Measurements from ENCODE around the gene SURF6.
"Not testable (repeated sequence)": the region's sequence is repeated elsewhere in the genome, so short reads cannot be mapped to it uniquely, and the experiment has no call there.

The SURF6 gene

GRCh38 chr9:133327834-133328484, 8.0 kb downstream of the SURF6 start:
- DNase-seq (ENCODE audit: low read depth), result no peak

GRCh38 chr9:133327021-133327420, 9.0 kb downstream of the SURF6 start:
- not testable (repeated sequence) for DNase-seq (ENCODE audit: low read depth)

- DNase-seq (ENCODE audit: low read depth), result no peak
Observed at GRCh38 chr9:133323991-133324703, 11.8 kb downstream of the SURF6 start.

GRCh38 chr9:133323211-133323610, 12.8 kb downstream of the SURF6 start:
- no peak for DNase-seq (ENCODE audit: low read depth)

GRCh38 chr9:133322701-133323100, 13.3 kb downstream of the SURF6 start:
- DNase-seq (ENCODE audit: low read depth), result no peak

GRCh38 chr9:133321411-133321935, 14.5 kb downstream of the SURF6 start:
- DNase-seq (ENCODE audit: low read depth), result no peak

GRCh38 chr9:133320421-133320881, 15.5 kb downstream of the SURF6 start:
- no peak for DNase-seq (ENCODE audit: low read depth)

- not testable (repeated sequence) for DNase-seq (ENCODE audit: low read depth)
Observed at GRCh38 chr9:133317551-133317950, 18.4 kb downstream of the SURF6 start.

GRCh38 chr9:133315997-133316396, 20.0 kb downstream of the SURF6 start:
- DNase-seq (ENCODE audit: low read depth), result no peak

GRCh38 chr9:133309608-133310007, 26.4 kb downstream of the SURF6 start:
- DNase-seq (ENCODE audit: low read depth), result no peak

GRCh38 chr9:133307301-133307700, 28.7 kb downstream of the SURF6 start:
- no peak for DNase-seq (ENCODE audit: low read depth)

- no peak for DNase-seq (ENCODE audit: low read depth)
Observed at GRCh38 chr9:133306242-133307204, 29.5 kb downstream of the SURF6 start.

GRCh38 chr9:133305731-133306130, 30.3 kb downstream of the SURF6 start:
- no peak for DNase-seq (ENCODE audit: low read depth)

GRCh38 chr9:133304477-133305377, 31.3 kb downstream of the SURF6 start:
- DNase-seq (ENCODE audit: low read depth), result no peak

- no peak for DNase-seq (ENCODE audit: low read depth)
Observed at GRCh38 chr9:133304158-133304470, 31.9 kb downstream of the SURF6 start.

GRCh38 chr9:133303266-133304157, 32.5 kb downstream of the SURF6 start:
- no peak for DNase-seq (ENCODE audit: low read depth)

- no peak for DNase-seq (ENCODE audit: low read depth)
Observed at GRCh38 chr9:133301253-133302230, 34.4 kb downstream of the SURF6 start.

- DNase-seq (ENCODE audit: low read depth), result not testable (repeated sequence)
Observed at GRCh38 chr9:133299996-133300395, 36.0 kb downstream of the SURF6 start.

- no peak for DNase-seq (ENCODE audit: low read depth)
Observed at GRCh38 chr9:133294257-133294656, 41.7 kb downstream of the SURF6 start.

All from stimulated activated CD4-positive, alpha-beta T cell treated with anti-CD3 and anti-CD28 coated beads, Interleukin-2, amount 100 ng/mL, for 4 hours (primary cell).